Activated T-cell treated with anti-CD3 and anti-CD28 coated beads for 4 hours (primary cell): ENCODE measurements around the gene BIRC3.

Experiments used
- DNase-seq: peaks from one replicate; pipeline ENCODE4 v3.0.0-alpha.2; 2020

BIRC3 gene

DNA sequence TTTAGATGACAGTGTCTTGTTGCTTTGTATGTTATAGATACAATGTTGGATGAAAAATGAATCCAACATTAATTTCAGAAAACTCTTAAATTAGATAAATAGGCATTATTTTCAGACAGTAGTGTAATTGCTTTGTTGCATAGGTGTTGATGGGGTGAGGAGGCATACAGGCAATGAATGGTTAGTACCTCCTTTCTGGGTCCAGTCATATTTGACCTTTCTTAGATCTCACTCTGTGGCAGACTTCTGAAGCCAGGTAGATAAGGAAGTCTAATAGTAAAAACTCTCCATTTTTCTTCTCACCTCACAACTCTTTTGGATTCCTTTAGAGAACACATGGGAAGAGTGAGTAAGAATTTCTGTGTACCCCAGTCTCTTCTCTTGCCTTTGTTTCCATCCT lies 61.5 kb downstream of the BIRC3 start:
- no peak for DNase-seq

DNA sequence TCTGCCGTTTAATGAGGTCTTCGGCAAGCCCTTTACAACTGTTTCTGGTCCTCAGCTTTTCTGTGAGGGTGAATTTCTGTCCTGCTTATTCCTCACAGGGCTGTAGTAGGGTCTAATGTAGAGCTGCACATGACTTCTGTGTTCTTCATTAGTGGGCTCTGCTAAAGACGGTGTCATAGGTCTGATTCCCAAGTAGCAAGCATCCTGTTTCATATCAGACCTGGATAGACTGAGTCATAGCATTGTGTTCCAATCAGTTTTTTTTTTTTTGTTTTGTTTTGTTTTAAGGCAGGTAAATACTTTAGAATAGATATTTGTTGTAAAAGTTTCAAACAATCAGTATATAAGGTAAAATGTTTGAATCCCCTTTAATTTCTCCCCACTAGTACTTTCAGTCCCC lies 65.1 kb downstream of the BIRC3 start:
- no peak for DNase-seq

DNA sequence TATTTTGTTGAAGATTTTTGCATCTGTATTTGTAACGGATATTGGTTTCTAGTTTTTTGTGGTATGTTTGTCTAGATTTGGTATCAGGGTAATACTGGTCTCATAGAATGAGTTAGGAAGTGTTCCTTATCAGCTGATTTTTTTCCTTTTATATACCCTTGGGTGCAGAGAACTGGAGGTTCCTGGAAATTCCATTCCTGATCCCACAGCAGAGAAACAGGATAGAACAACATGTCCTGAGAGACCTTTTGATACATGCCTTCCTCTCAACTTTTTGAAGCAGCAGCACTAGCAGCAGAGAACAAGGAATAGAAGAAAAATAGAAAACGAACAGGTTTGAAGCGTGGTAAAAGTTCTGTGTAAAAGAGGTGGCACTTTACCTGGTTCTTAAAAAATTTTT lies 66.6 kb downstream of the BIRC3 start:
- DNase-seq, result no peak

DNA sequence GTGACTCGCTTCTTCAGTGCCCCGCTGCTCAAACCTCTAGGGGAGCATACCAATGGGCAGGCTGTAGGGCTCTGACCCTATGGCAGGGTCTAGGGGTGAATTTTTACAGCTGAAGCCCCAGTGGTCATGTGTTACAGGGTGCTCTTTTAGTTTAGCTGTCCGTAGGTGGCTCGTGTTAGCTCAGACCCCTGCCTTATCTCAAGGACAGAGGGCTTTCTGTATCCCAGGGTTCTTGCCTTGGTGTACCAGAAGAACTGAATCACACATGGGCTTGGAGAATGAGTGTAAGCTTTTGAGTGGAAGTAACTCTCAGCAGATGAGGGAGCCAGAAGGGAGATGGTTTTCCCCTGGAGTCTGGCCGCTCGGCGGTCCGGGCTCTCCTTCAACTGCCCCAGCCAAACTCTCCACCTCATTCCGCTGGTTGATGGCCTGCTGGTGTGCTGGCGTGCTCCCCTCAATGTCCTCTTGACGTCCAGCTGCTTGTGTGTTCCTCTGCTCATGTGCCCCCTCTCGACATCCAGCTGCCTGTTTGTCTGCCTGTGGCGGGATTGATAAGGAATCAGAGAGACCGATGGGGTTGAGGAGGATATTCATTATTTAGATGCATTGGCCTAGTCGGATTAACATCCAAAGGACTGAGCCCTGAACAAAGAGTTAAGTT lies 67.3 kb downstream of the BIRC3 start:
- DNase-seq, result no peak

DNA sequence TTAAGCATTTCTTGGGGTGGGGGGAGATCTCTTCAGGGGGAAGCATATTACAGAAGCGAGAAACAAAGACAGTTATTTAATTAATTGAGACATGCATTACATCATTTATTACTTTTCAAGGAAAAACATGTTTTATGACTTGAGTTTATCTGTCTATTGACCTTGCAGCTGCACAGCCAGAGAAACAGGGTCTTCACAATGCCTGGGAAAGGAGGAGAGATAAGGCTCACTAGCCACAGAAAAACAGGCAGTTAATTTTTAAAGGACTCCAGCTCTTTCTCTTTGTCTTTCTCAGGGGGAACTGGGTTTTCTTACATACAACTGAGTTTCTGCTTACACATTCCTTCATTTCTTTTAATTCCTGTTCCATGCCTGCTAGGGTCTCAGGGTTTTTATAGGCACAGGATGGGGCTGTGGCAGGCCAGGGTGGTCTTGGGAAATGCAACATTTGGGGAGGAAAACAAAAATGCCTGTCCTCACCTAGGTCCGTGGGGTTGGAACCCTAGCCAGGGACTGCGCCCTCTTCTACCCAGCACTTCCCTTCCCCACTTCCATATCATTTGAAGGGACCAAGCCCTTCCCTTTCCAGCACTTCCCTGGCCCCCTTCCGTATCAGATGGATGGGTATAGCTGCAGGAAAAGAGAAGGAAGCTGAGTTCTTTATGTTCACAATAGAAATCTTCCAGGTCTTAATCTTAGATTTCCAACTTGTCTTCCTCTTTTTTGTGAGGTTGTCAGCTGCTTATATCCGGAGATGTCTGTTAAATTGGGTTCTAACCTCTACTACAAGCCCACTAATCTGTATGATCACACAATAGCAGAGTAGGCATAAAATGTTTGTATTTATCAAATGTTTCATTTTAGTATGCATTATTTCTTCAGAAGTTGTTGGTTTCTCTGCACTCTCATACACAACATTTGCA lies 68.1 kb downstream of the BIRC3 start:
- DNase-seq, result no peak

DNA sequence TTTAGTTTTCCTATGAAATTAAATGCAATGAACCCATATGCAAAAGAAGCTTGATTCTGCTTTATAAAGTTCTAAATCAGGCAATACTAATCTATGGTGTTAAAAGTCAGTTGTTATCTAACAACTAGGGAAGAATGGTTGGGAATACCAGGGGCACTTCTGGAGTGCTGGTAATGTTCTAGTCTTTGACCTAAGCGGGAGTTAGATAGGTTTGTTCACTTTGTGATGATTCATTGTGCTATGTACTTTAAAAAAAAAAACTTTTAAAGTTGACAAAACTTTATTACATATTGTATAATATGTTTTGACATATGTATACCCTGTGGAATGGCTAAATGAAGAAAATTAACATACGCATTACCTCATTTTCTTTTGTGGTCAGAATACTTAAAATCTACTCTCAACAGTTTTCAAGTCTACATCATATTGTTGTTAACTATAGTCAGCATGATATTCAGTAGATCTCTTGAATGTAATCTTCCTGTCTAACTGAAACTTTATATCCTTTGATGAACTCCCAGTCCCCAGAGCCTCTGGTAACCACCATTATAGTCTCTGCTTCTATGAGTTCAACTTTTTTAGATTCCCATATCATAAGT lies 69.0 kb downstream of the BIRC3 start:
- DNase-seq, result no peak

DNA sequence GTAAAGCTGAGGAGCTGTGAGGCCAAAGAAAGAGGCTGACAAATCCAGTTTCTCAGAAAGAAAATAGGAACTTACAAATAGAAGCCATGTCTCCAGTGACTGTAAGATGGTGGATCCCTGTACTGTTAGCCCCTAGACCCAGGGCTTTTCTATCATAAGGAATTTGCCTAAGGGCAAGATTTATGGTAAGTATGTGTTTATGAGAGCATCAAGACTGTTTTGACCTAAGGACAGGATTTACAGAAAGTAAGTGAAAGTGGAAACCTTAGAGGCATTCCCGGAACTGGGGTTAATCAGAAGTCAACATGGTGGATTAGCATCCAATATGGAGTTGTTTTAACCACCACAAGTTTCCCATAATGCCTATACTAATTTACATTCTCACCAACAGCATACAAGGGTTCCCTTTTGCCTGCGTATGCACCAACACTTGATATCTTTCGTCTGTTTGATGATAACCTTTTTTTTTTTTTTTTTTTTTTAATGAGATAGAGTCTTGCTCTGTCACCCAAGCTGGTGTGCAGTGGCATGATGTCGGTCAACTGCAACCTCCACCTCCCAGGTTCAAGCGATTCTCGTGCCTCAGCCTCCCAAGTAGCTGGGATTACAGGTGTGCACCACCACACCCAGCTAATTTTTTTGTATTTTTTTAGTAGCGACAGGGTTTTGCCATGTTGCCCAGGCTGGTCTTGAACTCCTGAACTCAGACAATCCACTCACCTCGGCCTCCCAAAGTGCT lies 69.9 kb downstream of the BIRC3 start:
- no peak for DNase-seq
